ENCODE measurements around the gene RHBDF2.
"Not testable (repeated sequence)": the region's sequence is repeated elsewhere in the genome, so short reads cannot be mapped to it uniquely, and the experiment has no call there.

The RHBDF2 gene

GRCh38 chr17:76524598-76525512, 23.6 kb upstream of the RHBDF2 start:
- no peak for DNase-seq (ENCODE audit: low spot score)

GRCh38 chr17:76523084-76524037, 22.1 kb upstream of the RHBDF2 start:
- peak; percentile 70 for DNase-seq (ENCODE audit: low spot score)

GRCh38 chr17:76521683-76522082, 20.5 kb upstream of the RHBDF2 start:
- DNase-seq (ENCODE audit: low spot score) = not testable (repeated sequence)

GRCh38 chr17:76521262-76521661, 20.0 kb upstream of the RHBDF2 start:
- no peak for DNase-seq (ENCODE audit: low spot score)

GRCh38 chr17:76519048-76519966, 18.1 kb upstream of the RHBDF2 start:
- no peak for DNase-seq (ENCODE audit: low spot score)

GRCh38 chr17:76517638-76518038, 16.4 kb upstream of the RHBDF2 start:
- DNase-seq (ENCODE audit: low spot score) = no peak

- DNase-seq (ENCODE audit: low spot score) = no peak
Observed at GRCh38 chr17:76515274-76515949, 14.2 kb upstream of the RHBDF2 start.

GRCh38 chr17:76514355-76514754, 13.1 kb upstream of the RHBDF2 start:
- DNase-seq (ENCODE audit: low spot score) = not testable (repeated sequence)

- no peak for DNase-seq (ENCODE audit: low spot score)
Observed at GRCh38 chr17:76513306-76513692, 12.1 kb upstream of the RHBDF2 start.

GRCh38 chr17:76512366-76513305, 11.4 kb upstream of the RHBDF2 start:
- DNase-seq (ENCODE audit: low spot score) = no peak

GRCh38 chr17:76511668-76512365, 10.6 kb upstream of the RHBDF2 start:
- no peak for DNase-seq (ENCODE audit: low spot score)

- DNase-seq (ENCODE audit: low spot score) = no peak
Observed at GRCh38 chr17:76510831-76511244, 9.6 kb upstream of the RHBDF2 start.

- not testable (repeated sequence) for DNase-seq (ENCODE audit: low spot score)
Observed at GRCh38 chr17:76508472-76509063, 7.3 kb upstream of the RHBDF2 start.

- DNase-seq (ENCODE audit: low spot score) = peak; percentile 77
Observed at GRCh38 chr17:76506408-76507345, 5.5 kb upstream of the RHBDF2 start.

GRCh38 chr17:76504117-76504516, 2.9 kb upstream of the RHBDF2 start:
- DNase-seq (ENCODE audit: low spot score) = peak; percentile 50

GRCh38 chr17:76502341-76503211, 1.4 kb upstream of the RHBDF2 start:
- DNase-seq (ENCODE audit: low spot score) = no peak

Data from RKO (cell line).